Heart left ventricle (tissue), 13 donors: ENCODE results near the gene SMARCC1.

Experiments
- POLR2A ChIP-seq, 2 donors: fragments of 450-650 bp; IDR thresholded peaks; one replicate each; pipeline ENCODE4 v1.6.1; 2017; ENCODE audit warnings: antibody characterized with exemption in 2 of 2, mild to moderate bottlenecking in 2 of 2, moderate library complexity in 2 of 2
- TF ChIP-seq, protein P1 (sequence below), 12 donors: fragments of 200-600 bp; sonication (generic) in 4 of 12; IDR thresholded peaks; one replicate each; pipeline versions ENCODE4 v1.5.0 to v1.8.0; 2018 to 2022; ENCODE audit warnings: antibody characterized with exemption in 12 of 12, mild to moderate bottlenecking in 5 of 12
- donor health status: ischemic (EF 13 %, LVEDD 7.1; RV severe dilation, severe dysfunction).
- donor health status: DM: no; HTN: yes; CAD: no.
- donor health status: DM: no; HTN: no; CAD: no.
- donor health status: ischemic (EF 25% LVEDD 6.9; RV normal size, moderate dysfunction).
- donor health status: ischemic (EF 25% LVEDD 5.7; RV mildly dilated, moderate dysfunction).
- donor health status: ischemic (EF 35%, LVEDD 5.7; RV mildly dilated, moderate dysfunction).
- donor health status: nonischemic (EF 11% LVEDD 7.7; RV severe dilation, severe dysfunction).
- donor health status: DM: yes; HTN: yes; CAD: no.
- donor health status: PGD.
- donor health status: ischemic (EF 29% LVEDD 5.4; RV normal size, mild dysfunction).
- donor health status: nonischemic (EF 23%, LVEDD 6.1; RV moderate dilation, normal function).

DNA sequence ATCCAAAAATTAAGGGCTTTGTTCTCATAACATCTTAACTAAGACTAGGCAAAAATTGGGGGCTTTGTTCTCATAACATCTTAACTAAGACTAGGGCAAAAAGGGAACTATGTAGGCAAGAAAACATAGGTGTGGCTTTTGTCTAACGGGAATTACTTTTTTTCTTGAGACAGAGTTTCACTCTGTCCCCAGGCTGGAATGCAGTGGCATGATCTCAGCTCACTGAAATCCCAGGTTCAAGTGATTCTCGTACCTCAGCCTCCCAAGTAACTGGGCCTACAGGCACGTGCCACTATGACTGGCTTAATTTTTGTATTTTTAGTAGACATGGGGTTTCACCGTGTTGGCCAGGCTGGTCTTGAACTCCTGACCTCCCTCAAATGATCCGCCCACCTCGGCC, 153.3 kb downstream of the SMARCC1 start:
- TF ChIP-seq, protein P1, sequence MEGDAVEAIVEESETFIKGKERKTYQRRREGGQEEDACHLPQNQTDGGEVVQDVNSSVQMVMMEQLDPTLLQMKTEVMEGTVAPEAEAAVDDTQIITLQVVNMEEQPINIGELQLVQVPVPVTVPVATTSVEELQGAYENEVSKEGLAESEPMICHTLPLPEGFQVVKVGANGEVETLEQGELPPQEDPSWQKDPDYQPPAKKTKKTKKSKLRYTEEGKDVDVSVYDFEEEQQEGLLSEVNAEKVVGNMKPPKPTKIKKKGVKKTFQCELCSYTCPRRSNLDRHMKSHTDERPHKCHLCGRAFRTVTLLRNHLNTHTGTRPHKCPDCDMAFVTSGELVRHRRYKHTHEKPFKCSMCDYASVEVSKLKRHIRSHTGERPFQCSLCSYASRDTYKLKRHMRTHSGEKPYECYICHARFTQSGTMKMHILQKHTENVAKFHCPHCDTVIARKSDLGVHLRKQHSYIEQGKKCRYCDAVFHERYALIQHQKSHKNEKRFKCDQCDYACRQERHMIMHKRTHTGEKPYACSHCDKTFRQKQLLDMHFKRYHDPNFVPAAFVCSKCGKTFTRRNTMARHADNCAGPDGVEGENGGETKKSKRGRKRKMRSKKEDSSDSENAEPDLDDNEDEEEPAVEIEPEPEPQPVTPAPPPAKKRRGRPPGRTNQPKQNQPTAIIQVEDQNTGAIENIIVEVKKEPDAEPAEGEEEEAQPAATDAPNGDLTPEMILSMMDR (IDR thresholded peaks at IDR 0.05) = no peak
- no peak for TF ChIP-seq POLR2A (IDR thresholded peaks at IDR 0.05)
